WTC11 (cell line): ENCODE measurements around the gene RBM19. TPM values are rescaled to one million over a fixed set of nuclear protein-coding genes. Genes with fewer than 3 reads are reported as not detected.

ENCODE experiments used
- ATAC-seq: fragments of 200-7000 bp; cut with Tn5 transposase; 2 replicates; pipeline ENCODE4 v1.10.0; 2021; ENCODE audit warnings: mild to moderate bottlenecking, moderate library complexity
- CTCF ChIA-PET: fragments of 300-600 bp; sonication (Branson Sonifier 250); formaldehyde crosslinking; loops from one replicate; lab custom pipeline; 2021; ENCODE audit warnings: antibody characterized with exemption; lab: Charles Lee
- POLR2A ChIA-PET: fragments of 350-600 bp; sonication (Branson Sonifier 250); formaldehyde crosslinking; loops from one replicate; lab custom pipeline; 2021; ENCODE audit warnings: antibody characterized with exemption; lab: Charles Lee
- DNase-seq: peaks from one replicate; pipeline ENCODE4 v3.0.0; 2021; ENCODE audit warnings: low spot score
- H3K27ac Mint-ChIP-seq: 2 replicates; pipeline ENCODE4 v1.8.0; 2021; ENCODE audit warnings: mixed read lengths
- H3K27me3 Mint-ChIP-seq: 2 replicates; pipeline ENCODE4 v1.8.0; 2021; ENCODE audit warnings: low read depth, mild to moderate bottlenecking, moderate library complexity, mixed read lengths
- H3K36me3 Mint-ChIP-seq: 2 replicates; pipeline ENCODE4 v1.8.0; 2021; ENCODE audit warnings: mixed read lengths
- H3K4me1 Mint-ChIP-seq: 2 replicates; pipeline ENCODE4 v1.8.0; 2022; ENCODE audit warnings: mixed read lengths
- H3K4me3 Mint-ChIP-seq: 2 replicates; pipeline ENCODE4 v1.8.0; 2021; ENCODE audit warnings: mild to moderate bottlenecking, moderate library complexity, mixed read lengths
- H3K9me3 Mint-ChIP-seq: 2 replicates; pipeline ENCODE4 v1.8.0; 2021; ENCODE audit warnings: mixed read lengths
- ETV6 ChIP-seq: sonication (generic); formaldehyde crosslinking; IDR thresholded peaks from 2 replicates; pipeline ENCODE4 v1.8.1; 2022; ENCODE audit warnings: mild to moderate bottlenecking, missing genetic modification reagents
- GABPB1 ChIP-seq: sonication (generic); formaldehyde crosslinking; IDR thresholded peaks from 2 replicates; pipeline ENCODE4 v1.8.1; 2023; ENCODE audit warnings: mild to moderate bottlenecking, missing genetic modification reagents
- HMGA2 ChIP-seq: fragments of 250-450 bp; sonication (Bioruptor Pico); IDR thresholded peaks from 2 replicates; pipeline ENCODE4 v1.4.0; 2021; ENCODE audit warnings: mild to moderate bottlenecking, moderate library complexity
- MYBL2 ChIP-seq: sonication (generic); formaldehyde crosslinking; IDR thresholded peaks from 2 replicates; pipeline ENCODE4 v1.8.1; 2023; ENCODE audit warnings: mild to moderate bottlenecking, moderate library complexity, missing genetic modification reagents
- PRRX2 ChIP-seq: fragments of 250-450 bp; sonication (Bioruptor Pico); IDR thresholded peaks from 2 replicates; pipeline ENCODE4 v1.8.0; 2021; ENCODE audit warnings: mild to moderate bottlenecking
- RELA ChIP-seq: sonication (generic); formaldehyde crosslinking; IDR thresholded peaks from 2 replicates; pipeline ENCODE4 v1.8.1; 2022; ENCODE audit warnings: missing genetic modification reagents, mild to moderate bottlenecking, borderline replicate concordance
- SMAD3 ChIP-seq: sonication (generic); formaldehyde crosslinking; IDR thresholded peaks from 2 replicates; pipeline ENCODE4 v1.8.0; 2022; ENCODE audit warnings: missing genetic modification reagents, mild to moderate bottlenecking, borderline replicate concordance
- SP1 ChIP-seq: sonication (generic); formaldehyde crosslinking; conservative IDR thresholded peaks from 2 replicates; pipeline ENCODE4 v1.8.1; 2022; ENCODE audit warnings: missing genetic modification reagents
- TCF7 ChIP-seq: sonication (generic); formaldehyde crosslinking; IDR thresholded peaks from 2 replicates; pipeline ENCODE4 v1.8.0; 2022; ENCODE audit warnings: mild to moderate bottlenecking, low read depth, missing genetic modification reagents, moderate library complexity
- TEAD4 ChIP-seq: sonication (generic); formaldehyde crosslinking; IDR thresholded peaks from 2 replicates; pipeline ENCODE4 v1.8.0; 2022; ENCODE audit warnings: mild to moderate bottlenecking, missing genetic modification reagents
- ZNF423 ChIP-seq: fragments of 250-450 bp; sonication (Bioruptor Pico); IDR thresholded peaks from 2 replicates; pipeline ENCODE4 v2.1.2; 2022; ENCODE audit warnings: mild to moderate bottlenecking, moderate library complexity
- total RNA-seq: library from RNA; stranded (reverse); gene quantifications from 3 replicates; pipeline ENCODE4 v1.2.3, GENCODE V29; 2021
- TF ChIP-seq, protein P1 (sequence below): sonication (generic); formaldehyde crosslinking; IDR thresholded peaks from 2 replicates; pipeline ENCODE4 v1.8.1; 2023; ENCODE audit warnings: mild to moderate bottlenecking, missing genetic modification reagents, borderline replicate concordance
- TF ChIP-seq, protein P2 (sequence below): sonication (generic); formaldehyde crosslinking; IDR thresholded peaks from 2 replicates; pipeline ENCODE4 v1.8.1; 2023; ENCODE audit warnings: mild to moderate bottlenecking, missing genetic modification reagents
- TF ChIP-seq, protein P3 (sequence below): fragments of 250-450 bp; sonication (Bioruptor Pico); IDR thresholded peaks from 2 replicates; pipeline ENCODE4 v1.8.0; 2021; ENCODE audit warnings: mild to moderate bottlenecking
- TF ChIP-seq, protein P4 (sequence below): sonication (generic); formaldehyde crosslinking; IDR thresholded peaks from 2 replicates; pipeline ENCODE4 v1.8.1; 2022; ENCODE audit warnings: missing genetic modification reagents, borderline replicate concordance
- TF ChIP-seq, protein P5 (sequence below): sonication (generic); formaldehyde crosslinking; IDR thresholded peaks from 2 replicates; pipeline ENCODE4 v1.8.0; 2022; ENCODE audit warnings: missing genetic modification reagents

Gene RBM19
- total RNA-seq, 1 experiment from 2014 or later, result 60.1 TPM

DNA sequence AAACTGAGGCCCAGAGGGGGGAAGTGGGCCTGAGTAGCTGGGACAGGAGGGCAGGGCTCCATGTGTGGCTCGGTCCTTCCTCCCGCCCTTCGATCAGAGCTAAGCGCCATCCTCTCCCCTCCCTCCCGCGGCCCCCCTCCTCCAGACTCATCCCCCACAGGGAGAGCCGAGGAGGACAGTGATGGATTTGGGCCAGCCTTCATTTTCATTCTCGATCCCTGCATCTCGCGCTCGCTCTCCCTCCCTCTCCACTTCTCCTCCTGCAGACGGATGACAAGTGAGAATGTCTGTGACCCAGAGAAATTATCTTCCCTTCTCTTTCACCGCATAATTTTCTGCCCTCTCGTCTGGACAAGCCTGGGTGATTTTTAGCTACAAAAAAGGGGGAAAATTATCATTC, 183.3 kb downstream of the RBM19 start (continued):
- TF ChIP-seq SP1 (no peak), PRRX2 (CRISPR knock-in tag) (no peak), TEAD4 (CRISPR knock-in tag) (no peak), RELA (no peak)
- TF ChIP-seq, protein P1, sequence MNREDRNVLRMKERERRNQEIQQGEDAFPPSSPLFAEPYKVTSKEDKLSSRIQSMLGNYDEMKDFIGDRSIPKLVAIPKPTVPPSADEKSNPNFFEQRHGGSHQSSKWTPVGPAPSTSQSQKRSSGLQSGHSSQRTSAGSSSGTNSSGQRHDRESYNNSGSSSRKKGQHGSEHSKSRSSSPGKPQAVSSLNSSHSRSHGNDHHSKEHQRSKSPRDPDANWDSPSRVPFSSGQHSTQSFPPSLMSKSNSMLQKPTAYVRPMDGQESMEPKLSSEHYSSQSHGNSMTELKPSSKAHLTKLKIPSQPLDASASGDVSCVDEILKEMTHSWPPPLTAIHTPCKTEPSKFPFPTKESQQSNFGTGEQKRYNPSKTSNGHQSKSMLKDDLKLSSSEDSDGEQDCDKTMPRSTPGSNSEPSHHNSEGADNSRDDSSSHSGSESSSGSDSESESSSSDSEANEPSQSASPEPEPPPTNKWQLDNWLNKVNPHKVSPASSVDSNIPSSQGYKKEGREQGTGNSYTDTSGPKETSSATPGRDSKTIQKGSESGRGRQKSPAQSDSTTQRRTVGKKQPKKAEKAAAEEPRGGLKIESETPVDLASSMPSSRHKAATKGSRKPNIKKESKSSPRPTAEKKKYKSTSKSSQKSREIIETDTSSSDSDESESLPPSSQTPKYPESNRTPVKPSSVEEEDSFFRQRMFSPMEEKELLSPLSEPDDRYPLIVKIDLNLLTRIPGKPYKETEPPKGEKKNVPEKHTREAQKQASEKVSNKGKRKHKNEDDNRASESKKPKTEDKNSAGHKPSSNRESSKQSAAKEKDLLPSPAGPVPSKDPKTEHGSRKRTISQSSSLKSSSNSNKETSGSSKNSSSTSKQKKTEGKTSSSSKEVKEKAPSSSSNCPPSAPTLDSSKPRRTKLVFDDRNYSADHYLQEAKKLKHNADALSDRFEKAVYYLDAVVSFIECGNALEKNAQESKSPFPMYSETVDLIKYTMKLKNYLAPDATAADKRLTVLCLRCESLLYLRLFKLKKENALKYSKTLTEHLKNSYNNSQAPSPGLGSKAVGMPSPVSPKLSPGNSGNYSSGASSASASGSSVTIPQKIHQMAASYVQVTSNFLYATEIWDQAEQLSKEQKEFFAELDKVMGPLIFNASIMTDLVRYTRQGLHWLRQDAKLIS (CRISPR knock-in tag), result no peak
- TF ChIP-seq, all 79 proteins: peak for 0

DNA sequence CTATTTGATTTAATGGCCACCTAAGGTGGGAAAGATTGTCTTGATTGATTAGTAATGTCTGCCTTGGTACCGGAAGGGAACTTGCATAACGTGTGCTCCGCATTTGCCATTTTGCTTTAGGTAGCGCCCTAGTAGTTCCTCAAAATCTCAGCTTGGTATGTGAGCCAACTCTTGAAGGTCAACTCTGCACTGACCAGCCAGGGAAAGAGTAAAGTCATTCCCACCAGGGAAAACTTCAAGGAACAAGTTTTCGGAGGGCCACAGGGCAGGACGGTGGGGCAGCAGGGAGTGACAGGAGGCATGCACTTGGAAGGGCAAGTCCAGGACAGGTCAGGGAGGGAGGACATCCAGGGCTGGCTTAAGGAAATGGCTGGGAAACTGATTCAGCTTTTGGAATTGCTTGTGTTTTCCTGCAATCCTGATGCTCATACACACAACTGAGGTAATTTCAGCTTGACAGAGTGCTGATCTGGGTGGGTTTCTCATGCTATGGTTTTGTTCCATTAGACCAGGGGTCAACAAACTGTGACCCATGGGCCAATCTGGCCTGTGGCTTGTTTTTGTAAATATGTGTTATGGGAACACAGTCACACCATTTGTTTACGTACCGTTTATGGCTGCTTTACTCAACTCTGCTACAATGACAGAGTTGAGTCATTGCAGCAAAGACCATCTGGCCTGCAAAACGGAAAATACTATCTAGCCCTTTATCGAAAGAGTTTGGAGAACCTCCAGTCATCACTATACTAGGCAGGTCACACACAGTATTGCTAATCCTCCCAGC, 184.5 kb downstream of the RBM19 start:
- H3K36me3 Mint-ChIP-seq, result no peaks in the 10 kb centered on the region
- peaks cover 10% of the 10 kb centered on the region for H3K4me1 Mint-ChIP-seq
- peaks cover 17% of the 10 kb centered on the region for H3K27me3 Mint-ChIP-seq
- ChIA-PET CTCF (interaction anchor here (1.0 kb wide), 1 partner anchor 38 kb away, joined by 3 read pairs; no protein-coding TSS in a partner anchor), POLR2A (no interaction called here)
- TF ChIP-seq TCF7 (CRISPR knock-in tag) (no peak), SMAD3 (CRISPR knock-in tag) (no peak), ZNF423 (CRISPR knock-in tag) (no peak), HMGA2 (CRISPR knock-in tag) (no peak), GABPB1 (CRISPR knock-in tag) (0 out of 2 replicates have a peak, but pooled peaks have one; percentile 47), ETV6 (CRISPR knock-in tag) (no peak), MYBL2 (CRISPR knock-in tag) (no peak)
- TF ChIP-seq, protein P2, sequence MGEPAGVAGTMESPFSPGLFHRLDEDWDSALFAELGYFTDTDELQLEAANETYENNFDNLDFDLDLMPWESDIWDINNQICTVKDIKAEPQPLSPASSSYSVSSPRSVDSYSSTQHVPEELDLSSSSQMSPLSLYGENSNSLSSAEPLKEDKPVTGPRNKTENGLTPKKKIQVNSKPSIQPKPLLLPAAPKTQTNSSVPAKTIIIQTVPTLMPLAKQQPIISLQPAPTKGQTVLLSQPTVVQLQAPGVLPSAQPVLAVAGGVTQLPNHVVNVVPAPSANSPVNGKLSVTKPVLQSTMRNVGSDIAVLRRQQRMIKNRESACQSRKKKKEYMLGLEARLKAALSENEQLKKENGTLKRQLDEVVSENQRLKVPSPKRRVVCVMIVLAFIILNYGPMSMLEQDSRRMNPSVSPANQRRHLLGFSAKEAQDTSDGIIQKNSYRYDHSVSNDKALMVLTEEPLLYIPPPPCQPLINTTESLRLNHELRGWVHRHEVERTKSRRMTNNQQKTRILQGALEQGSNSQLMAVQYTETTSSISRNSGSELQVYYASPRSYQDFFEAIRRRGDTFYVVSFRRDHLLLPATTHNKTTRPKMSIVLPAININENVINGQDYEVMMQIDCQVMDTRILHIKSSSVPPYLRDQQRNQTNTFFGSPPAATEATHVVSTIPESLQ, result no peak
- TF ChIP-seq, protein P3, sequence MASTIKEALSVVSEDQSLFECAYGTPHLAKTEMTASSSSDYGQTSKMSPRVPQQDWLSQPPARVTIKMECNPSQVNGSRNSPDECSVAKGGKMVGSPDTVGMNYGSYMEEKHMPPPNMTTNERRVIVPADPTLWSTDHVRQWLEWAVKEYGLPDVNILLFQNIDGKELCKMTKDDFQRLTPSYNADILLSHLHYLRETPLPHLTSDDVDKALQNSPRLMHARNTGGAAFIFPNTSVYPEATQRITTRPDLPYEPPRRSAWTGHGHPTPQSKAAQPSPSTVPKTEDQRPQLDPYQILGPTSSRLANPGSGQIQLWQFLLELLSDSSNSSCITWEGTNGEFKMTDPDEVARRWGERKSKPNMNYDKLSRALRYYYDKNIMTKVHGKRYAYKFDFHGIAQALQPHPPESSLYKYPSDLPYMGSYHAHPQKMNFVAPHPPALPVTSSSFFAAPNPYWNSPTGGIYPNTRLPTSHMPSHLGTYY (CRISPR knock-in tag), result no peak
- TF ChIP-seq, protein P4, sequence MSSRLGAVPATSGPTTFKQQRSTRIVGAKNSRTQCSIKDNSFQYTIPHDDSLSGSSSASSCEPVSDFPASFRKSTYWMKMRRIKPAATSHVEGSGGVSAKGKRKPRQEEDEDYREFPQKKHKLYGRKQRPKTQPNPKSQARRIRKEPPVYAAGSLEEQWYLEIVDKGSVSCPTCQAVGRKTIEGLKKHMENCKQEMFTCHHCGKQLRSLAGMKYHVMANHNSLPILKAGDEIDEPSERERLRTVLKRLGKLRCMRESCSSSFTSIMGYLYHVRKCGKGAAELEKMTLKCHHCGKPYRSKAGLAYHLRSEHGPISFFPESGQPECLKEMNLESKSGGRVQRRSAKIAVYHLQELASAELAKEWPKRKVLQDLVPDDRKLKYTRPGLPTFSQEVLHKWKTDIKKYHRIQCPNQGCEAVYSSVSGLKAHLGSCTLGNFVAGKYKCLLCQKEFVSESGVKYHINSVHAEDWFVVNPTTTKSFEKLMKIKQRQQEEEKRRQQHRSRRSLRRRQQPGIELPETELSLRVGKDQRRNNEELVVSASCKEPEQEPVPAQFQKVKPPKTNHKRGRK (CRISPR knock-in tag), result no peak
- TF ChIP-seq, protein P5, sequence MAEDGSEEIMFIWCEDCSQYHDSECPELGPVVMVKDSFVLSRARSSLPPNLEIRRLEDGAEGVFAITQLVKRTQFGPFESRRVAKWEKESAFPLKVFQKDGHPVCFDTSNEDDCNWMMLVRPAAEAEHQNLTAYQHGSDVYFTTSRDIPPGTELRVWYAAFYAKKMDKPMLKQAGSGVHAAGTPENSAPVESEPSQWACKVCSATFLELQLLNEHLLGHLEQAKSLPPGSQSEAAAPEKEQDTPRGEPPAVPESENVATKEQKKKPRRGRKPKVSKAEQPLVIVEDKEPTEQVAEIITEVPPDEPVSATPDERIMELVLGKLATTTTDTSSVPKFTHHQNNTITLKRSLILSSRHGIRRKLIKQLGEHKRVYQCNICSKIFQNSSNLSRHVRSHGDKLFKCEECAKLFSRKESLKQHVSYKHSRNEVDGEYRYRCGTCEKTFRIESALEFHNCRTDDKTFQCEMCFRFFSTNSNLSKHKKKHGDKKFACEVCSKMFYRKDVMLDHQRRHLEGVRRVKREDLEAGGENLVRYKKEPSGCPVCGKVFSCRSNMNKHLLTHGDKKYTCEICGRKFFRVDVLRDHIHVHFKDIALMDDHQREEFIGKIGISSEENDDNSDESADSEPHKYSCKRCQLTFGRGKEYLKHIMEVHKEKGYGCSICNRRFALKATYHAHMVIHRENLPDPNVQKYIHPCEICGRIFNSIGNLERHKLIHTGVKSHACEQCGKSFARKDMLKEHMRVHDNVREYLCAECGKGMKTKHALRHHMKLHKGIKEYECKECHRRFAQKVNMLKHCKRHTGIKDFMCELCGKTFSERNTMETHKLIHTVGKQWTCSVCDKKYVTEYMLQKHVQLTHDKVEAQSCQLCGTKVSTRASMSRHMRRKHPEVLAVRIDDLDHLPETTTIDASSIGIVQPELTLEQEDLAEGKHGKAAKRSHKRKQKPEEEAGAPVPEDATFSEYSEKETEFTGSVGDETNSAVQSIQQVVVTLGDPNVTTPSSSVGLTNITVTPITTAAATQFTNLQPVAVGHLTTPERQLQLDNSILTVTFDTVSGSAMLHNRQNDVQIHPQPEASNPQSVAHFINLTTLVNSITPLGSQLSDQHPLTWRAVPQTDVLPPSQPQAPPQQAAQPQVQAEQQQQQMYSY (CRISPR knock-in tag), result peak; percentile 63
- no peak overlapping the region for H3K4me3 Mint-ChIP-seq
- DNase-seq, result no peak
- H3K27ac Mint-ChIP-seq, result no peak overlapping the region
- no peak for ATAC-seq
- H3K9me3 Mint-ChIP-seq, result peaks cover 18% of the 10 kb centered on the region
